ENCODE data around the gene STAT5A. TPM values are rescaled to one million over a fixed set of nuclear protein-coding genes. Genes with fewer than 3 reads are reported as not detected.

STAT5A gene
- total RNA-seq, 1 donor from 2014 or later, result 140 TPM

DNA sequence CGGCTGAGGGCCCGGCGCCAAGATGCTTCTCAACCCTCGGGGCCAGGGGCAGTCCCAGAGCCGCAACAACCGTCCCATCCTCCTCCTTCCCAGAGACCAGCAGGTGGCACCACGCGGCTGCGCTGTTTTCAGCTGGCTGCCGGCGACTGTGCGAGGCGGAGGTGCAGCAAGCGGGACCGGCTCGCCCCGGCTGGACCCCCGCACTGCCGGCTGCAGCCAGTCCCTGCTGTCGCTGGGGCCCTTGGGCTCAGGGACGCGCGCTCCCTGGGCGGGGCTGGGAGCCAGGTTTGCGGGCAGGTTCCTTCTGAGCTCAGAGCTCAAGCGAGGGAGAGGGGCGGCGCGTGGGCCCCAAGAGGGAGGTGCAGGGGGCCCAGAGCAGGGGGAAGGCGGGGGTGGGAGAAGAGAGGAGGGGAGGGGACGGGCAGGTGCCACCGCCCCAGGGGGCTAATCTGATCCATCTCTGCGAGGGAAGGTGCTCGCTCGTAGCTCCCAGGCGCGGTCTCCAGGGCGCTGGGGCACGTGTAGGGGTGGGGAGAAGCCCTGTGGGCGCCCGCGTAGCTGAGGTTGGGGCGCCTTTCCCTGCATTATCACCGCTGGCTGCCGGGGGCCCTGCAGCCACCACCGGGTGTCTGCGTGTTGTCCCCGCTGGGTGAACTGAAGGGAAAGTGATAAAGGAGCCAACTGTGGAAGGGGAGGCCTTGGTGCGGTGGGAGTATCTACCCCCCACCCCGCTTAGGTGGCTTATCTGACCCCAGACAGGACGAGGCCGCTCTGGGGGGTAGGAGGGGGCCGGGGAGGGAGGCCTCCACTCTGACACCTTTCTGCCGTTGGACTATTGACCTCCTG is 24.2 kb downstream of the STAT5A start:
- intact Hi-C loops (cut with micrococcal nuclease), result loop anchor here (1.0 to 2.0 kb wide), 3 partner anchors 10 to 204 kb away; no protein-coding TSS in a partner anchor
- Mint-ChIP-seq H3K27me3 (no peaks in the 10 kb centered on the region), H3K4me1 (peaks cover 55% of the 10 kb centered on the region), H3K36me3 (ENCODE audit: low read depth) (peaks cover 70% of the 10 kb centered on the region), H3K9me3 (no peaks in the 10 kb centered on the region), H3K4me3 (peak overlapping the region; percentile 53), H3K27ac (peak overlapping the region; percentile 30)
- ChIA-PET POLR2A (interaction anchor here (0.6 to 3.2 kb wide), 15 partner anchors 10 to 393 kb away, joined by 3 to 23 read pairs (median 4); partner anchors contain the start of genes DNAJC7, RETREG3, STAT3 and STAT5A), CTCF (interaction anchor here (0.7 to 7.2 kb wide), 18 partner anchors 9 to 266 kb away, joined by 3 to 77 read pairs (median 4); partner anchors contain the start of gene STAT3)
- TF ChIP-seq, protein P1, sequence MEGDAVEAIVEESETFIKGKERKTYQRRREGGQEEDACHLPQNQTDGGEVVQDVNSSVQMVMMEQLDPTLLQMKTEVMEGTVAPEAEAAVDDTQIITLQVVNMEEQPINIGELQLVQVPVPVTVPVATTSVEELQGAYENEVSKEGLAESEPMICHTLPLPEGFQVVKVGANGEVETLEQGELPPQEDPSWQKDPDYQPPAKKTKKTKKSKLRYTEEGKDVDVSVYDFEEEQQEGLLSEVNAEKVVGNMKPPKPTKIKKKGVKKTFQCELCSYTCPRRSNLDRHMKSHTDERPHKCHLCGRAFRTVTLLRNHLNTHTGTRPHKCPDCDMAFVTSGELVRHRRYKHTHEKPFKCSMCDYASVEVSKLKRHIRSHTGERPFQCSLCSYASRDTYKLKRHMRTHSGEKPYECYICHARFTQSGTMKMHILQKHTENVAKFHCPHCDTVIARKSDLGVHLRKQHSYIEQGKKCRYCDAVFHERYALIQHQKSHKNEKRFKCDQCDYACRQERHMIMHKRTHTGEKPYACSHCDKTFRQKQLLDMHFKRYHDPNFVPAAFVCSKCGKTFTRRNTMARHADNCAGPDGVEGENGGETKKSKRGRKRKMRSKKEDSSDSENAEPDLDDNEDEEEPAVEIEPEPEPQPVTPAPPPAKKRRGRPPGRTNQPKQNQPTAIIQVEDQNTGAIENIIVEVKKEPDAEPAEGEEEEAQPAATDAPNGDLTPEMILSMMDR (IDR thresholded peaks at IDR 0.05), result no peak
- peak; percentile 77 for ATAC-seq (ENCODE audit: low read depth)
- DNase-seq, result peak; percentile 70

DNA sequence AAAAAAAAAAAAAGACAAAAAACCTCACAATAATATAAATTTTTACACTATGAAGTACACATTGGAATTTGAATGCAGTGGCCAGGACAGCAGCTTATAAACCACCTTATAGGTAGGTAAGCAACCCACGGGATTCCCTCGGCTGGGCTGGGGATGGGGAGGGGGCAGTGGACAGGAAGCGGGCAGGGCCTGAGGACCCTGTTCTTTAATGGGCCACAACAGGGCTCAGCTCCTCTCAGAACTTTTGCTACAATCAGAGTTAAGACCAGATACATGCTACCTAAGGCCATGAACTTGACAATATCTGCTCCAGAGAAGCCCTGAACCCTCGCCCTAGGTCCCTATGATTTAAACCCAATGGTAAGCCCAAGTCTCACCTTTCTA is 25.1 kb downstream of the STAT5A start:
- no peak for DNase-seq
- H3K9me3 Mint-ChIP-seq, result no peaks in the 10 kb centered on the region
- no peak for ATAC-seq (ENCODE audit: low read depth)
- TF ChIP-seq, protein P1 (IDR thresholded peaks at IDR 0.05), result no peak
- H3K27ac Mint-ChIP-seq, result no peak overlapping the region
- ChIA-PET CTCF (interaction anchor here (0.6 to 7.2 kb wide), 5 partner anchors 9 to 120 kb away, joined by 3 to 77 read pairs (median 8); no protein-coding TSS in a partner anchor), POLR2A (interaction anchor here (0.5 to 3.2 kb wide), 5 partner anchors 24 to 300 kb away, joined by 3 to 23 read pairs (median 7); partner anchors contain the start of genes STAT3 and STAT5A)
- H3K27me3 Mint-ChIP-seq, result no peaks in the 10 kb centered on the region
- H3K4me3 Mint-ChIP-seq, result no peak overlapping the region
- H3K36me3 Mint-ChIP-seq (ENCODE audit: low read depth), result peaks cover 66% of the 10 kb centered on the region
- peaks cover 57% of the 10 kb centered on the region for H3K4me1 Mint-ChIP-seq
- intact Hi-C loops (cut with micrococcal nuclease), result loop anchor here (2.0 kb wide), 2 partner anchors 93 to 203 kb away; no protein-coding TSS in a partner anchor

DNA sequence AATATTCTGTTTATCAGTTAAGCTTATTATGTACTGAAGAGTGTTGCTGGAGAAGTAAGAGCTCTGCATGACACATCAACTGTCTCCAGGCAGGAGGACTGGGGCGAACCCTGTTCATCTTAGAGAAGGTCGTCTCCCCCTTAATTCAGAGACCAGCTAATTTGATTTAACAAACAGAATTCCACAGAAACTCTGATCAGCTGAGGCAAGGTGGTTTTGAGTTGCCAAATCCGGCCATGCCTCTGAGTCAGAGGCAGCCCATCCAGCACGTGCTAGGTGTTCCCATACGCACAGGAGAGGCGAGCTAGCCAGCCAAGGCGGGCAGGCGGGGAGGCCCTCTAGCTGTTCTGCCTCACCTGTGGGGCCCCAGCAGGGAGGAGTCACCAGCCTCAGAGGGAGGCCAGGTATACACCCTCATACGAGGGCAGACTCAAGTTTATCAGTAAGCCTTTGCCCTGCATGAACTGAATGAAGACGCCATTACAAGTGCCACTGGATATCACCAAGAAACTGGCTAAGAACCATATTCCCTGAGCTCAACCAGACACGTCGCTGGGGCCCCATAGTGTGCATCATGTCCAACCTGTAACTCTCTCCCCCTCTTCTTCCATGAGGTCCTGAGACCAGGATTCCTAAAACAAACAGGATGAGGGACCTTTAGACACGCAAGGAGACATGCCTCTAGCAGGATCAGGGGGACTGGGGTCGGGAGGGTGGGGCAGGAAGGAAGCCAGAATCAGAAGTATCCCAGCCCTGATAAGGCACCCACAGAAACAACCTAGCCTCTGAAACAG is 25.7 kb downstream of the STAT5A start:
- no peaks in the 10 kb centered on the region for H3K27me3 Mint-ChIP-seq
- TF ChIP-seq, protein P1 (IDR thresholded peaks at IDR 0.05), result no peak
- H3K4me3 Mint-ChIP-seq, result no peak overlapping the region
- no peak for ATAC-seq (ENCODE audit: low read depth)
- H3K4me1 Mint-ChIP-seq, result peaks cover 61% of the 10 kb centered on the region
- peaks cover 64% of the 10 kb centered on the region for H3K36me3 Mint-ChIP-seq (ENCODE audit: low read depth)
- peak overlapping the region; percentile 46 for H3K27ac Mint-ChIP-seq
- intact Hi-C loops (cut with micrococcal nuclease), result loop anchor here (2.0 kb wide), 2 partner anchors 93 to 203 kb away; no protein-coding TSS in a partner anchor
- CTCF ChIA-PET, result interaction anchor here (0.6 to 7.2 kb wide), 5 partner anchors 8 to 264 kb away, joined by 3 to 77 read pairs (median 3); no protein-coding TSS in a partner anchor
- DNase-seq, result no peak
- POLR2A ChIA-PET, result interaction anchor here (0.5 to 3.2 kb wide), 7 partner anchors 11 to 300 kb away, joined by 3 to 23 read pairs (median 6); partner anchors contain the start of genes STAT3 and STAT5A
- no peaks in the 10 kb centered on the region for H3K9me3 Mint-ChIP-seq

DNA sequence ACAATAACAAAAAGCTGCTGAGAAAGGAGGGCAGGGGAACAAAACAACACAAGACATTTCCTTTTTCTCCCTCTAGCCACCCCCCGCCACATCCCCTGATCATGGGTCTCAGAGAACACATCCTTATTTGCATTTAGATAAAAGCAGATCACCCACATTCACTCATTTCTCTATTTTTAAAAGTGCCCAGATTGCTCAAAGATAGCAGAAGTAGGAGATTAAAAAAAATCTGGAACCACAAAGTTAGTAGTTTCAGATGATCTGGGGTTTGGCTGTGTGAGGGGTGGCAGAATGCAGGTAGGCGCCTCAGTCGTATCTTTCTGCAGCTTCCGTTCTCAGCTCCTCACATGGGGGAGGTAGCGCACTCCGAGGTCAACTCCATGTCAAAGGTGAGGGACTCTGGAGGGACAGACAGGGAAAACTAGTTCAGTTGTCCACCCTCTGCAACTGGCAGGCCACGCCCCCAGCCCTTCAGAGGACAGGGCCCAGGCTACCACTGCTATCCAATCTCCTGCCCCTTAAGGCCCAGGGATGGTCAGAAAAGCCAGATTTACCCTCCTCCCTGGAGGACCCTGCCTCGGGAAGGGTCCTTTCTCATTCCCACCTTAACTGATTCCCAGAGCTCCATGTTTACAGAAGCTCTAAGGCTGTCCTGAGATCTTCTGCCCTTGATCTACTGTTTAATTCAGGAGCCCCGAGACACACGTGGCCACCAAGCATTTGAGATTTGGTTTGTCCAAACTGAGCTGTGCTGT is 27.3 kb downstream of the STAT5A start:
- H3K27ac Mint-ChIP-seq, result peak overlapping the region; percentile 75
- H3K27me3 Mint-ChIP-seq, result no peaks in the 10 kb centered on the region
- ATAC-seq (ENCODE audit: low read depth), result peak; percentile 54
- H3K4me3 Mint-ChIP-seq, result peak overlapping the region; percentile 35
- POLR2A ChIA-PET, result interaction anchor here (0.6 to 1.7 kb wide), 7 partner anchors 41 to 359 kb away, joined by 3 to 8 read pairs (median 4); partner anchors contain the start of gene STAT3
- no peak for DNase-seq
- TF ChIP-seq, protein P1 (IDR thresholded peaks at IDR 0.05), result no peak
- peaks cover 57% of the 10 kb centered on the region for H3K36me3 Mint-ChIP-seq (ENCODE audit: low read depth)
- H3K9me3 Mint-ChIP-seq, result no peaks in the 10 kb centered on the region
- H3K4me1 Mint-ChIP-seq, result peaks cover 73% of the 10 kb centered on the region
- CTCF ChIA-PET, result interaction anchor here (7.2 to 12.1 kb wide), 2 partner anchors 89 to 90 kb away, joined by 77 to 202 read pairs; no protein-coding TSS in a partner anchor
- intact Hi-C loops (cut with micrococcal nuclease), result no loop called here

Data from activated B cell treated with CpG ODN at 0.5 μM for 24 hours (primary cell).